ENCODE data around the gene ELOVL6.

Gene ELOVL6

DNA sequence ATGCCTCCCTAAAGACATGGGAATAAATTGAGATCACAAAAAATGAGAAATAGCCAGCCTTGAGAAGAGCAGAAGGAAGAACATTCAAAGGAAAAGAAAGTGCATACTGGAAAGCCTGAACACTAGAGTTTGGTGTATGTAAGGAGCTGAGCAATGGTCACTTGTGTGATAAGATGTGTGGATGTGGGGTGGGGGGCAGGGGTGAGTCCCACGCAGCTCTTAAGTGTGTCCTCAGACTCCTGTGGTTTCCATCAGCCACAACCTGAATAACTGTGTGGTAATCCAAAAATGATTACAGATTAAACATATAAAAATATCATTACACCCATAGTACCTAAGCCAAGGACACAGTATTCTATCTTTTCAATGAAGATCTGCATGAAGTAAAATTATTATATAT lies 59.9 kb downstream of the ELOVL6 start:
- Histone ChIP-seq H3K9ac (ENCODE audit: low read length) (no peak overlapping the region), H3K36me3 (replicated peaks; ENCODE audit: low read depth, low read length) (no peaks in the 10 kb centered on the region), H3K4me2 (ENCODE audit: low read length) (no peak overlapping the region), H4K20me1 (ENCODE audit: insufficient read depth, low read length) (no peaks in the 10 kb centered on the region), H3K79me2 (ENCODE audit: low read length) (no peaks in the 10 kb centered on the region), H3K4me1 (ENCODE audit: low read length) (no peaks in the 10 kb centered on the region), H3K4me3 (ENCODE audit: low read length) (no peak overlapping the region), H3K27me3 (ENCODE audit: low read depth, low read length) (no peaks in the 10 kb centered on the region), H3K9me3 (ENCODE audit: insufficient read depth, low read length) (no peaks in the 10 kb centered on the region), H3K27ac (ENCODE audit: low read length) (no peak overlapping the region), H2AFZ (ENCODE audit: low read depth, low read length) (no peak overlapping the region)
- TF ChIP-seq EZH2phosphoT487 (IDR thresholded peaks at IDR 0.05; ENCODE audit: low read depth) (no peak), CTCF (IDR thresholded peaks at IDR 0.05; ENCODE audit: low read depth, low read length) (no peak)

- Histone ChIP-seq H4K20me1 (ENCODE audit: insufficient read depth, low read length) (no peaks in the 10 kb centered on the region), H3K36me3 (replicated peaks; ENCODE audit: low read depth, low read length) (no peaks in the 10 kb centered on the region), H3K4me3 (ENCODE audit: low read length) (no peak overlapping the region), H3K4me1 (ENCODE audit: low read length) (no peaks in the 10 kb centered on the region), H2AFZ (ENCODE audit: low read depth, low read length) (no peak overlapping the region), H3K4me2 (ENCODE audit: low read length) (no peak overlapping the region), H3K27ac (ENCODE audit: low read length) (no peak overlapping the region), H3K9ac (ENCODE audit: low read length) (no peak overlapping the region), H3K79me2 (ENCODE audit: low read length) (no peaks in the 10 kb centered on the region), H3K9me3 (ENCODE audit: insufficient read depth, low read length) (no peaks in the 10 kb centered on the region), H3K27me3 (ENCODE audit: low read depth, low read length) (no peaks in the 10 kb centered on the region)
- TF ChIP-seq EZH2phosphoT487 (IDR thresholded peaks at IDR 0.05; ENCODE audit: low read depth) (no peak), CTCF (IDR thresholded peaks at IDR 0.05; ENCODE audit: low read depth, low read length) (no peak)
Measured at GRCh38 chr4:110137829-110138228, 60.6 kb downstream of the ELOVL6 start.

- Histone ChIP-seq H3K4me3 (ENCODE audit: low read length) (no peak overlapping the region), H3K79me2 (ENCODE audit: low read length) (no peaks in the 10 kb centered on the region), H3K27ac (ENCODE audit: low read length) (no peak overlapping the region), H4K20me1 (ENCODE audit: insufficient read depth, low read length) (no peaks in the 10 kb centered on the region), H3K36me3 (replicated peaks; ENCODE audit: low read depth, low read length) (no peaks in the 10 kb centered on the region), H2AFZ (ENCODE audit: low read depth, low read length) (no peak overlapping the region), H3K9me3 (ENCODE audit: insufficient read depth, low read length) (no peaks in the 10 kb centered on the region), H3K27me3 (ENCODE audit: low read depth, low read length) (no peaks in the 10 kb centered on the region), H3K4me2 (ENCODE audit: low read length) (no peak overlapping the region), H3K9ac (ENCODE audit: low read length) (no peak overlapping the region), H3K4me1 (ENCODE audit: low read length) (no peaks in the 10 kb centered on the region)
- TF ChIP-seq EZH2phosphoT487 (IDR thresholded peaks at IDR 0.05; ENCODE audit: low read depth) = no peak
- no peak for TF ChIP-seq CTCF (IDR thresholded peaks at IDR 0.05; ENCODE audit: low read depth, low read length)
Measured at GRCh38 chr4:110135523-110135922, 62.9 kb downstream of the ELOVL6 start.

GRCh38 chr4:110135076-110135475 lies 63.3 kb downstream of the ELOVL6 start:
- H3K79me2 ChIP-seq (ENCODE audit: low read length) = no peaks in the 10 kb centered on the region
- H4K20me1 ChIP-seq (ENCODE audit: insufficient read depth, low read length) = no peaks in the 10 kb centered on the region
- H3K9me3 ChIP-seq (ENCODE audit: insufficient read depth, low read length) = no peaks in the 10 kb centered on the region
- no peaks in the 10 kb centered on the region for H3K36me3 ChIP-seq (replicated peaks; ENCODE audit: low read depth, low read length)
- H3K9ac ChIP-seq (ENCODE audit: low read length) = no peak overlapping the region
- H3K4me3 ChIP-seq (ENCODE audit: low read length) = no peak overlapping the region
- no peak overlapping the region for H3K27ac ChIP-seq (ENCODE audit: low read length)
- no peak overlapping the region for H2AFZ ChIP-seq (ENCODE audit: low read depth, low read length)
- no peak overlapping the region for H3K4me2 ChIP-seq (ENCODE audit: low read length)
- no peaks in the 10 kb centered on the region for H3K27me3 ChIP-seq (ENCODE audit: low read depth, low read length)
- TF ChIP-seq CTCF (IDR thresholded peaks at IDR 0.05; ENCODE audit: low read depth, low read length) (no peak), EZH2phosphoT487 (IDR thresholded peaks at IDR 0.05; ENCODE audit: low read depth) (no peak)
- no peaks in the 10 kb centered on the region for H3K4me1 ChIP-seq (ENCODE audit: low read length)

Data from OCI-LY3 (cell line).